ENCODE results near the gene GLDN.

DNA sequence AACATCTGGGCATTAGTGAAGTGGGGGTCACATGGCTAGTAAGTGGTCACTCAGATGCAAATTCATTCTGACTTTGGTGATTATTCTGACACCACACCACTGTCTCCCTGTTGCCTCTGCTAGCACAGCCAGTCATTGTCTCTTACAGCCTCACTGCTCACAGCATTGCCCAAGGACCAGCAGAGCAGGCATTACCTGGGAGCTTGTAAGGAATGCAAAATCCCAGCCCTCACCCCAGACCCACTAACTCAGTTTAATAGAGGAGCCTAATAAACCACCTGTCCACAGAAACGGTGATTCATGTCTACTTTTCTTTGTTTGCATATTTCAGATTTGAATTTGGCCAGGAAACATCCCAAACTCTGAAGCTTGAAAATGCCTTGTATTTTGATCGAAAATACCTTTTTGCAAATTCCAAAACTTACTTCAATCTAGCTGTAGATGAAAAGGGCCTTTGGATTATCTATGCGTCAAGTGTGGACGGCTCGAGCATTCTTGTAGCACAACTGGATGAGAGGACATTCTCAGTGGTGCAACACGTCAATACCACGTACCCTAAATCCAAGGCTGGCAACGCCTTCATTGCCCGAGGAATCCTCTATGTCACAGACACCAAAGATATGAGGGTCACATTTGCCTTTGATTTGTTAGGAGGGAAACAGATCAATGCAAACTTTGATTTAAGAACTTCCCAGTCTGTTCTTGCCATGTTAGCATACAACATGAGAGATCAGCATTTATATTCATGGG lies 62.7 kb downstream of the GLDN start:
- TF ChIP-seq EP300 (IDR thresholded peaks at IDR 0.05) = no peak
- TF ChIP-seq, protein P1, sequence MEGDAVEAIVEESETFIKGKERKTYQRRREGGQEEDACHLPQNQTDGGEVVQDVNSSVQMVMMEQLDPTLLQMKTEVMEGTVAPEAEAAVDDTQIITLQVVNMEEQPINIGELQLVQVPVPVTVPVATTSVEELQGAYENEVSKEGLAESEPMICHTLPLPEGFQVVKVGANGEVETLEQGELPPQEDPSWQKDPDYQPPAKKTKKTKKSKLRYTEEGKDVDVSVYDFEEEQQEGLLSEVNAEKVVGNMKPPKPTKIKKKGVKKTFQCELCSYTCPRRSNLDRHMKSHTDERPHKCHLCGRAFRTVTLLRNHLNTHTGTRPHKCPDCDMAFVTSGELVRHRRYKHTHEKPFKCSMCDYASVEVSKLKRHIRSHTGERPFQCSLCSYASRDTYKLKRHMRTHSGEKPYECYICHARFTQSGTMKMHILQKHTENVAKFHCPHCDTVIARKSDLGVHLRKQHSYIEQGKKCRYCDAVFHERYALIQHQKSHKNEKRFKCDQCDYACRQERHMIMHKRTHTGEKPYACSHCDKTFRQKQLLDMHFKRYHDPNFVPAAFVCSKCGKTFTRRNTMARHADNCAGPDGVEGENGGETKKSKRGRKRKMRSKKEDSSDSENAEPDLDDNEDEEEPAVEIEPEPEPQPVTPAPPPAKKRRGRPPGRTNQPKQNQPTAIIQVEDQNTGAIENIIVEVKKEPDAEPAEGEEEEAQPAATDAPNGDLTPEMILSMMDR (IDR thresholded peaks at IDR 0.05) = no peak
